ENCODE results near the gene KIAA1210.
"Not testable (repeated sequence)": the region's sequence is repeated elsewhere in the genome, so short reads cannot be mapped to it uniquely, and the experiment has no call there.

Gene KIAA1210

GRCh38 chrX:119040432-119040831 is 87.2 kb downstream of the KIAA1210 start:
- DNase-seq: no peak

GRCh38 chrX:119036107-119037029 is 91.2 kb downstream of the KIAA1210 start:
- DNase-seq: no peak

DNA sequence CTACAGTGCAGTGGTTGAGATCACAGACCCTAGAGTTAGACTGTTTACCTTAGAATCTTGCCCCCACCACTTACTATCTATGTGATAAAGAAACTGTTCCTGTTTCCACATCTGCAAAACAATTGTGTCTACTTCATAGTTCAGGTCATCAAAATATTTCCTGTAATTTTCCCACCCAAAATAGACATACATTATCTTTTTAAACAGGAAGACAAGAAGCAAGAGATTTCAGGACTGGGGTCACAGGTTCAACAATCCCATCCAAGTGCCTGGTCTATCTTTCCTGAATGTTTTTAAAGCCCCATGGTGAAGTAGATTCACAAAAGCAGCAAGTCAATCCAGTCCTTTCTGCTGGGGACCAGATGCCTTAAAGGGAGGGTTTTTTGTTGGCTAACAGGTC is 96.6 kb downstream of the KIAA1210 start:
- no peak for DNase-seq

- not testable (repeated sequence) for DNase-seq
Measured at GRCh38 chrX:119029656-119030055, 98.0 kb downstream of the KIAA1210 start.

DNA sequence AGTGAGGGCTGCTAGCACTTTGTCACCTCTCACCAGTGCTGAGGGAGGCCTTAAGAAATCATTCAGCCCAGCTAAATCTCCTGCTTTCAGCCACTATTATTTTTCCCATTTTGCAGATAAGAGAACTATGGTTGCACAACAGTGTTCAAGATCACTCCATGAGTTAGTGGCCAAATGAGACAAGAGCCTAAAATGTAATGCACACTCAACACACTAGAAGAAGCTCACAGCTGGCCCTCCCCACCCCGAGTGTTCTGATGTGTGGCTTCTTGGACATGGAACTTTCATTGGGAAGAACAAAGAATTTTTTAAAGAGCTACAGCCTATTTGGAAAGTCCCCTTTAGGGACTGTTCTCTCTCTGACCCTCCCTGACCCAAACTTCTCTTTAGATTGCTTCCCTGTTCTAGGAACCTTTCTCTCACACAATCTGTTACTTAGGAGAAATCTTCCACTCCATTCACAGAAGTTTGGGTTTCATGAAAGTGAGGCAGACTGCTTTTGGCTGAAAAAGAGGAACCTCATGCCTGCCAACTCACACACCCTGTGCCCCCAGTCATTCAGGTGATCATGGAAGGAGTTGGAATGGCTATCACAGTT is 98.8 kb downstream of the KIAA1210 start:
- no peak for DNase-seq

All from anterior cingulate cortex (tissue), 58 donors.